CD4-positive, alpha-beta T cell (primary cell): ENCODE measurements around the gene RASL10A. TPM values are rescaled to one million over a fixed set of nuclear protein-coding genes. Genes with fewer than 3 reads are reported as not detected.
A peak's percentile ranks its signal among the peaks of the same experiment; 100 is the strongest.

Experiments
- ATAC-seq: fragments of 200-7000 bp; cut with Tn5 transposase; one replicate; pipeline ENCODE4 v1.10.0; 2022; ENCODE audit warnings: mild to moderate bottlenecking; ENCODE audit not compliant: poor library complexity
- CTCF ChIA-PET: fragments of 350-600 bp; sonication (Branson Sonifier 250); formaldehyde crosslinking; loops from one replicate; lab custom pipeline; 2021; ENCODE audit warnings: antibody characterized with exemption, inconsistent platforms; lab: Charles Lee
- POLR2A ChIA-PET: fragments of 350-600 bp; sonication (Branson Sonifier 250); formaldehyde crosslinking; loops from one replicate; lab custom pipeline; 2021; ENCODE audit warnings: antibody characterized with exemption, inconsistent platforms; lab: Charles Lee
- DNase-seq, 14 experiments: peaks; one replicate each; pipeline ENCODE4 v3.0.0-alpha.2; 2013 to 2020; ENCODE audit warnings: mixed read lengths in 2 of 14
- H3K27ac ChIP-seq, 2 donors: one replicate each; pipeline versions ENCODE4 v1.5.1 to v1.7.0; 2013; ENCODE audit warnings: low read length in 2 of 2, low read depth in 1 of 2, mild to moderate bottlenecking in 1 of 2
- H3K27me3 ChIP-seq, 2 experiments: 1 replicate in 1 of 2; 2 replicates in 1 of 2; pipeline versions ENCODE4 v1.6.1 to v1.7.0; 2013; ENCODE audit warnings: low read length in 2 of 2, control low read depth in 1 of 2, mild to moderate bottlenecking in 1 of 2, moderate library complexity in 1 of 2; ENCODE audit not compliant: insufficient read depth in 2 of 2, control insufficient read depth in 1 of 2
- H3K36me3 ChIP-seq: one replicate; pipeline ENCODE4 v1.6.1; 2013; ENCODE audit warnings: low read length, control low read depth; ENCODE audit not compliant: insufficient read depth
- H3K4me1 ChIP-seq: one replicate; pipeline ENCODE4 v1.6.1; 2013; ENCODE audit warnings: low read length, control low read depth; ENCODE audit not compliant: insufficient read depth
- H3K4me3 ChIP-seq: one replicate; pipeline ENCODE4 v1.5.1; 2013; ENCODE audit warnings: mild to moderate bottlenecking, low read length, moderate library complexity
- H3K9me3 ChIP-seq, 2 experiments: 1 replicate in 1 of 2; 2 replicates in 1 of 2; pipeline versions ENCODE4 v1.6.1 to v1.7.0; 2013; ENCODE audit warnings: low read length in 2 of 2, mild to moderate bottlenecking in 2 of 2, control low read depth in 1 of 2, moderate library complexity in 1 of 2; ENCODE audit not compliant: control insufficient read depth in 1 of 2, insufficient read depth in 1 of 2
- H3K27ac Mint-ChIP-seq: one replicate; pipeline ENCODE4 v1.8.0; 2020; ENCODE audit warnings: mixed read lengths
- H3K27me3 Mint-ChIP-seq: one replicate; pipeline ENCODE4 v1.8.0; 2021; ENCODE audit warnings: mixed read lengths
- H3K36me3 Mint-ChIP-seq: one replicate; pipeline ENCODE4 v1.8.0; 2021; ENCODE audit warnings: low read depth, mixed read lengths
- H3K4me1 Mint-ChIP-seq: one replicate; pipeline ENCODE4 v1.8.0; 2021; ENCODE audit warnings: low read depth, mixed read lengths
- H3K4me3 Mint-ChIP-seq: one replicate; pipeline ENCODE4 v1.8.0; 2020; ENCODE audit warnings: mild to moderate bottlenecking, mixed read lengths
- H3K9me3 Mint-ChIP-seq: one replicate; pipeline ENCODE4 v1.8.0; 2020; ENCODE audit warnings: mixed read lengths
- intact Hi-C, 2 experiments: fragments of 100-400 bp; cut with DNase I in 1 of 2; cut with micrococcal nuclease in 1 of 2; formaldehyde crosslinking; loops; one replicate each; pipeline versions ENCODE4 v1.15.1 to v1.9.0; 2023 to 2025; cut with DNase I, micrococcal nuclease
- total RNA-seq, 174 experiments: library from RNA in 2 of 174; stranded (reverse) in 2 of 174; gene quantifications; one replicate each; pipeline ENCODE4 v1.2.3 and lab custom pipeline; 2021 to 2026
- TF ChIP-seq, protein P1 (sequence below): fragments of 200-600 bp; IDR thresholded peaks from one replicate; pipeline ENCODE4 v1.8.0; 2022; ENCODE audit warnings: antibody characterized with exemption, mild to moderate bottlenecking

RASL10A gene
- total RNA-seq, 2 experiments from 2014 or later: 0.30 to 0.36 TPM

DNA sequence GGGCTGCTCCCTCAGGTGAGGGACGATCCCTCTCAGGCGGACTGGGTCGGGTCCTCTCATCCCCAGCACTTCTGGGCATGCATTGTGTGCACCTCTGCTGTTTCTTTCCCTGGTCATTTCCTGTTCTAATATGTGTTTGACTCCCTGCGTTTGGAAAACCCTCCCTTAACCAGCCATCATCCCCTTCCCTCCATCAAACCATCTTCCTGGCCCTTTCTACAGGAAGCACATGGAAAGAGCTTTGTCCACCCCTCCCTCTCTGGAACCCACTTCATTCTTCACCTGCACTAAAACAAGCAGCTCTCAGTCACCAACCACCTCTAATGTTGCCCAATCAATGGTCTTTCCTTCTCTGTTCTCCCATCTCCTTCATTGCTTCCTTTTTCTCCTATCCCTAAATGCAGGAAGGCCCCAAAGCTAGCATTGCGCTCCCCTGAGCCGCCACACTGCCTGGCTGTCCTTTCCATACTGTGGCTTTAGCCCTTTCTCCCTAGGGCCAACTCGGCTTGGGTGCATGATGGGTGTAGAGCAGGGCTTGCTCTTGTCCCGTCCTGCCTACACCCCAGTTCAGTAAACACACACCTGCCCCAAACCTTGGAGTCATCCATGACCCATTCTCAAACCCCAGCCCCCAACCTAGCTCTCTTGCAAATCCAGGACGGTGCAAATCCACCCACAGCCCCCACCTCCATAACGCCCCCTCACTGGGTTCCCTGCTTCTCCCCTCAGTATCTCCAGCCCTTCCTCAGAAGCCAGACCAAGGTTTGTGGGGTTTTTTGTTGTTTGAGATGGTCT is 14.5 kb downstream of the RASL10A start:
- POLR2A ChIA-PET: no interaction called here
- DNase-seq (no peak), ATAC-seq (peak; percentile 29)
- H3K36me3 Mint-ChIP-seq: peaks cover 59% of the 10 kb centered on the region
- H3K4me1 Mint-ChIP-seq: peaks cover 2% of the 10 kb centered on the region
- peak overlapping the region; percentile 27 for H3K27ac Mint-ChIP-seq
- no peak overlapping the region for H3K27ac ChIP-seq
- H3K9me3 Mint-ChIP-seq: no peaks in the 10 kb centered on the region
- H3K4me1 ChIP-seq: peaks cover 4% of the 10 kb centered on the region
- peaks cover 8 to 10% of the 10 kb centered on the region in 2 experiments for H3K27me3 ChIP-seq
- peaks cover 46% of the 10 kb centered on the region for H3K36me3 ChIP-seq
- TF ChIP-seq, protein P1, sequence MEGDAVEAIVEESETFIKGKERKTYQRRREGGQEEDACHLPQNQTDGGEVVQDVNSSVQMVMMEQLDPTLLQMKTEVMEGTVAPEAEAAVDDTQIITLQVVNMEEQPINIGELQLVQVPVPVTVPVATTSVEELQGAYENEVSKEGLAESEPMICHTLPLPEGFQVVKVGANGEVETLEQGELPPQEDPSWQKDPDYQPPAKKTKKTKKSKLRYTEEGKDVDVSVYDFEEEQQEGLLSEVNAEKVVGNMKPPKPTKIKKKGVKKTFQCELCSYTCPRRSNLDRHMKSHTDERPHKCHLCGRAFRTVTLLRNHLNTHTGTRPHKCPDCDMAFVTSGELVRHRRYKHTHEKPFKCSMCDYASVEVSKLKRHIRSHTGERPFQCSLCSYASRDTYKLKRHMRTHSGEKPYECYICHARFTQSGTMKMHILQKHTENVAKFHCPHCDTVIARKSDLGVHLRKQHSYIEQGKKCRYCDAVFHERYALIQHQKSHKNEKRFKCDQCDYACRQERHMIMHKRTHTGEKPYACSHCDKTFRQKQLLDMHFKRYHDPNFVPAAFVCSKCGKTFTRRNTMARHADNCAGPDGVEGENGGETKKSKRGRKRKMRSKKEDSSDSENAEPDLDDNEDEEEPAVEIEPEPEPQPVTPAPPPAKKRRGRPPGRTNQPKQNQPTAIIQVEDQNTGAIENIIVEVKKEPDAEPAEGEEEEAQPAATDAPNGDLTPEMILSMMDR: no peak
- intact Hi-C loops: no loop called here
- H3K9me3 ChIP-seq: no peaks in the 10 kb centered on the region
- peaks cover 11% of the 10 kb centered on the region for H3K27me3 Mint-ChIP-seq
- no peak overlapping the region for H3K4me3 ChIP-seq
- H3K4me3 Mint-ChIP-seq: no peak overlapping the region
- CTCF ChIA-PET: no interaction called here

DNA sequence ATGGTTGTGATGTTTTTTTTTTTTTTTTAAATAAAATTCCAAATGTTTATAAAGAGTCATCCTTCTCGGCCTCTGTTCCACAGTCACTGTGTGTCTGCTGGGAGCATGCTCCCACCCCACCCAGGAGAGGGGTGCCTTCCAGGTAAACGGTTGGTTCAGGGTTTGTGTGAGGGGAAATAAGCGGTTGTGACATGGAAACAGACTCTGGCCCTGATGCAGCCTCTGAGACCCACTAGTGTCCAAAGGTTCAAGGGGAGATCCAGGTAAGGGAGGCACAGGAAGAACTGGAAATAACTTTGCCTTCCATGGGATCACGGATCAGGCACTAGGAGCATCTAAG is 15.1 kb downstream of the RASL10A start:
- ChIA-PET CTCF (no interaction called here), POLR2A (no interaction called here)
- peaks cover 5% of the 10 kb centered on the region in 2 experiments for H3K27me3 ChIP-seq
- ATAC-seq: no peak
- TF ChIP-seq, protein P1: no peak
- no peak overlapping the region for H3K4me3 Mint-ChIP-seq
- no peak for DNase-seq
- no peaks in the 10 kb centered on the region for H3K9me3 Mint-ChIP-seq
- no peaks in the 10 kb centered on the region for H3K4me1 Mint-ChIP-seq
- H3K27ac ChIP-seq: no peak overlapping the region
- H3K27me3 Mint-ChIP-seq: peaks cover 5% of the 10 kb centered on the region
- peaks cover 65% of the 10 kb centered on the region for H3K36me3 Mint-ChIP-seq
- peak overlapping the region; percentile 27 for H3K27ac Mint-ChIP-seq
- H3K4me1 ChIP-seq: no peaks in the 10 kb centered on the region
- H3K9me3 ChIP-seq: no peaks in the 10 kb centered on the region
- H3K4me3 ChIP-seq: no peak overlapping the region
- peaks cover 52% of the 10 kb centered on the region for H3K36me3 ChIP-seq
- intact Hi-C loops: no loop called here

DNA sequence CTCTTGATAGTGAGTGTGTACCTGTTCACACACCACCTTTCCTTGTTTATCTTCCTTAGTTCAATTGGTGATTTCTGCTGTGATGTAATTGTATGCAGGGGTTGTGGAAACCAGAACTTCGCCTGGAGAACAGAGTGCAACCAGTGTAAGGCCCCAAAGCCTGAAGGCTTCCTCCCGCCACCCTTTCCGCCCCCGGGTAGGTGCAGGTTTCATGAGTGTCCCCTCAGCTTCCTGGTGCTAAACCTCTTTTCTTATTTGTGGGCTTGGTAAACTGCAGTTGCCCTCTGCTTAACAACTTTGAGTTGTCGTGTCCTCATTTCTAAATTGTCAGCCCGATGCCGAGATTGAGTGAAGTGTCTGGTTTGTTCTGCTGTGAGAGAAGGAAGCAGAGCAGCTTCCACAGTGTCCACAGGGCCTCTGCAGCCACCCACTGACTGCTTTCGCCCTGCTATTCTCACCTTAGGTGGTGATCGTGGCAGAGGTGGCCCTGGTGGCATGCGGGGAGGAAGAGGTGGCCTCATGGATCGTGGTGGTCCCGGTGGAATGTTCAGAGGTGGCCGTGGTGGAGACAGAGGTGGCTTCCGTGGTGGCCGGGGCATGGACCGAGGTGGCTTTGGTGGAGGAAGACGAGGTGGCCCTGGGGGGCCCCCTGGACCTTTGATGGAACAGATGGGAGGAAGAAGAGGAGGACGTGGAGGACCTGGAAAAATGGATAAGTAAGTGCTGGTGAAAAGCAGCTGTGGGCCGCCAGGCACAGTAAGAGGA is 16.2 kb downstream of the RASL10A start:
- ATAC-seq: no peak
- Histone ChIP-seq H3K27ac (no peak overlapping the region), H3K36me3 (peaks cover 63% of the 10 kb centered on the region), H3K27me3 (no peaks in the 10 kb centered on the region), H3K9me3 (no peaks in the 10 kb centered on the region), H3K4me3 (no peak overlapping the region), H3K4me1 (no peaks in the 10 kb centered on the region)
- no peaks in the 10 kb centered on the region for H3K27me3 Mint-ChIP-seq
- intact Hi-C loops: no loop called here
- H3K36me3 Mint-ChIP-seq: peaks cover 76% of the 10 kb centered on the region
- ChIA-PET POLR2A (no interaction called here), CTCF (no interaction called here)
- H3K4me3 Mint-ChIP-seq: no peak overlapping the region
- no peak overlapping the region for H3K27ac Mint-ChIP-seq
- no peak for DNase-seq
- no peaks in the 10 kb centered on the region for H3K9me3 Mint-ChIP-seq
- TF ChIP-seq, protein P1: no peak
- H3K4me1 Mint-ChIP-seq: no peaks in the 10 kb centered on the region
